D341Med (cell line): ENCODE measurements around the gene VAMP4.
A peak's percentile ranks its signal among the peaks of the same experiment; 100 is the strongest.
"Not testable (repeated sequence)": the region's sequence is repeated elsewhere in the genome, so short reads cannot be mapped to it uniquely, and the experiment has no call there.

Source experiments
- DNase-seq: peaks from one replicate; pipeline ENCODE4 v3.0.0; 2012; ENCODE audit warnings: low spot score

The VAMP4 gene

GRCh38 chr1:171699531-171699930 is 42.3 kb downstream of the VAMP4 start:
- no peak for DNase-seq

GRCh38 chr1:171695772-171696171 is 46.1 kb downstream of the VAMP4 start:
- DNase-seq: not testable (repeated sequence)

GRCh38 chr1:171693541-171693940 is 48.3 kb downstream of the VAMP4 start:
- DNase-seq: not testable (repeated sequence)

GRCh38 chr1:171683870-171684269 is 58.0 kb downstream of the VAMP4 start:
- DNase-seq: no peak

GRCh38 chr1:171680339-171680738 is 61.5 kb downstream of the VAMP4 start:
- no peak for DNase-seq

GRCh38 chr1:171676823-171677222 is 65.0 kb downstream of the VAMP4 start:
- DNase-seq: no peak

GRCh38 chr1:171674431-171675405 is 67.1 kb downstream of the VAMP4 start:
- no peak for DNase-seq

- no peak for DNase-seq
Measured at GRCh38 chr1:171670739-171671138, 71.1 kb downstream of the VAMP4 start.

- DNase-seq: no peak
Measured at GRCh38 chr1:171668372-171668771, 73.5 kb downstream of the VAMP4 start.

GRCh38 chr1:171666114-171666769 is 75.6 kb downstream of the VAMP4 start:
- DNase-seq: no peak

- DNase-seq: no peak
Measured at GRCh38 chr1:171664976-171665375, 76.9 kb downstream of the VAMP4 start.

- no peak for DNase-seq
Measured at GRCh38 chr1:171663854-171664575, 77.8 kb downstream of the VAMP4 start.

- no peak for DNase-seq
Measured at GRCh38 chr1:171663036-171663853, 78.6 kb downstream of the VAMP4 start.

GRCh38 chr1:171661076-171661650 is 80.7 kb downstream of the VAMP4 start:
- DNase-seq: no peak

- not testable (repeated sequence) for DNase-seq
Measured at GRCh38 chr1:171656206-171656605, 85.7 kb downstream of the VAMP4 start.

- DNase-seq: no peak
Measured at GRCh38 chr1:171655746-171656116, 86.1 kb downstream of the VAMP4 start.

- peak; percentile 79 for DNase-seq
Measured at GRCh38 chr1:171654942-171655745, 86.7 kb downstream of the VAMP4 start.

- DNase-seq: no peak
Measured at GRCh38 chr1:171654201-171654941, 87.5 kb downstream of the VAMP4 start.

GRCh38 chr1:171653796-171654195 is 88.1 kb downstream of the VAMP4 start:
- DNase-seq: no peak
